ENCODE data around the gene PLPP4. TPM values are rescaled to one million over a fixed set of nuclear protein-coding genes. Genes with fewer than 3 reads are reported as not detected.

Gene PLPP4
- polyA plus RNA-seq, 1 donor from 2014 or later, result 4.4 TPM

- Histone ChIP-seq H3K4me2 (ENCODE audit: low read length) (no peak overlapping the region), H3K9ac (ENCODE audit: low read length) (no peak overlapping the region), H3K79me2 (replicated peaks; ENCODE audit: insufficient read depth, low read length) (no peaks in the 10 kb centered on the region)
These were observed 3.7 kb downstream of the PLPP4 start for GRCh38 chr10:120460776-120461175.

GRCh38 chr10:120462018-120462682 lies 5.1 kb downstream of the PLPP4 start:
- Histone ChIP-seq H3K9me3 (ENCODE audit: low read length) (no peaks in the 10 kb centered on the region), H3K4me3 (ENCODE audit: low read length) (no peak overlapping the region), H4K20me1 (ENCODE audit: insufficient read depth) (no peaks in the 10 kb centered on the region), H3K27me3 (ENCODE audit: insufficient read depth, low read depth, low read length) (peaks cover 18% of the 10 kb centered on the region), H3F3A (ENCODE audit: insufficient read depth, low read length, poor library complexity, severe bottlenecking) (no peaks in the 10 kb centered on the region), H3K9me2 (ENCODE audit: insufficient read depth, low read length) (no peaks in the 10 kb centered on the region), H3K9ac (ENCODE audit: low read length) (no peak overlapping the region), H3K79me2 (replicated peaks; ENCODE audit: insufficient read depth, low read length) (no peaks in the 10 kb centered on the region), H3K4me2 (ENCODE audit: low read length) (no peak overlapping the region), H2AFZ (ENCODE audit: low read depth, low read length) (no peak overlapping the region), H3K36me3 (ENCODE audit: insufficient read depth, low read length) (no peaks in the 10 kb centered on the region), H3K27ac (ENCODE audit: low read length) (no peak overlapping the region)
- TF ChIP-seq SMC3 (conservative IDR thresholded peaks at IDR 0.05; ENCODE audit: poor library complexity) (no peak), TAF1 (IDR thresholded peaks at IDR 0.05; ENCODE audit: low read depth) (no peak), MXI1 (conservative IDR thresholded peaks at IDR 0.05; ENCODE audit: poor library complexity, severe bottlenecking) (no peak), CTCF (IDR thresholded peaks at IDR 0.05; ENCODE audit: poor library complexity, severe bottlenecking) (no peak)

More at GRCh38 chr10:120460776-120461175, 3.7 kb downstream of the PLPP4 start:
- H3K36me3 ChIP-seq (ENCODE audit: insufficient read depth, low read length), result no peaks in the 10 kb centered on the region
- no peaks in the 10 kb centered on the region for H3K9me2 ChIP-seq (ENCODE audit: insufficient read depth, low read length)
- H3K27me3 ChIP-seq (ENCODE audit: insufficient read depth, low read depth, low read length), result peaks cover 25% of the 10 kb centered on the region
- no peak overlapping the region for H3K4me3 ChIP-seq (ENCODE audit: low read length)
- no peak overlapping the region for H2AFZ ChIP-seq (ENCODE audit: low read depth, low read length)
- H3F3A ChIP-seq (ENCODE audit: insufficient read depth, low read length, poor library complexity, severe bottlenecking), result no peaks in the 10 kb centered on the region
- TF ChIP-seq EP300 (conservative IDR thresholded peaks at IDR 0.05; ENCODE audit: poor library complexity, severe bottlenecking) (no peak), POLR2AphosphoS5 (IDR thresholded peaks at IDR 0.05) (no peak), REST (IDR thresholded peaks at IDR 0.05; ENCODE audit: borderline replicate concordance) (no peak)
- no peaks in the 10 kb centered on the region for H4K20me1 ChIP-seq (ENCODE audit: insufficient read depth)
- no peaks in the 10 kb centered on the region for H3K9me3 ChIP-seq (ENCODE audit: low read length)
- H3K27ac ChIP-seq (ENCODE audit: low read length), result no peak overlapping the region

- no peaks in the 10 kb centered on the region for H3K9me3 ChIP-seq (ENCODE audit: low read length)
- no peaks in the 10 kb centered on the region for H3K79me2 ChIP-seq (replicated peaks; ENCODE audit: insufficient read depth, low read length)
- H2AFZ ChIP-seq (ENCODE audit: low read depth, low read length), result no peak overlapping the region
- no peak overlapping the region for H3K27ac ChIP-seq (ENCODE audit: low read length)
- H3K9me2 ChIP-seq (ENCODE audit: insufficient read depth, low read length), result no peaks in the 10 kb centered on the region
- no peaks in the 10 kb centered on the region for H3K36me3 ChIP-seq (ENCODE audit: insufficient read depth, low read length)
- H3F3A ChIP-seq (ENCODE audit: insufficient read depth, low read length, poor library complexity, severe bottlenecking), result no peaks in the 10 kb centered on the region
- H4K20me1 ChIP-seq (ENCODE audit: insufficient read depth), result no peaks in the 10 kb centered on the region
- H3K27me3 ChIP-seq (ENCODE audit: insufficient read depth, low read depth, low read length), result no peaks in the 10 kb centered on the region
- H3K4me2 ChIP-seq (ENCODE audit: low read length), result no peak overlapping the region
- no peak overlapping the region for H3K4me3 ChIP-seq (ENCODE audit: low read length)
- no peak overlapping the region for H3K9ac ChIP-seq (ENCODE audit: low read length)
- no peak for TF ChIP-seq SMC3 (conservative IDR thresholded peaks at IDR 0.05; ENCODE audit: poor library complexity)
- TF ChIP-seq TAF1 (IDR thresholded peaks at IDR 0.05; ENCODE audit: low read depth), result no peak
These were observed 8.1 kb downstream of the PLPP4 start for GRCh38 chr10:120465138-120465537.

Data from neural cell (in vitro differentiated cells).